ENCODE data around the gene ZNF277. TPM values are rescaled to one million over a fixed set of nuclear protein-coding genes. Genes with fewer than 3 reads are reported as not detected.

Gene ZNF277
- total RNA-seq, 2 experiments from 2014 or later, result 16.8 to 19.2 TPM

- H3K4me1 Mint-ChIP-seq, result no peaks in the 10 kb centered on the region
- no peak overlapping the region for H3K4me3 Mint-ChIP-seq
- H3K27me3 Mint-ChIP-seq, result no peaks in the 10 kb centered on the region
- H3K36me3 Mint-ChIP-seq, result peaks cover 41% of the 10 kb centered on the region
- no peak overlapping the region for H3K27ac Mint-ChIP-seq
- DNase-seq, result no peak
- peaks cover 15% of the 10 kb centered on the region for H3K9me3 Mint-ChIP-seq
Measured at GRCh38 chr7:112346381-112347060, 140.0 kb downstream of the ZNF277 start.

DNA sequence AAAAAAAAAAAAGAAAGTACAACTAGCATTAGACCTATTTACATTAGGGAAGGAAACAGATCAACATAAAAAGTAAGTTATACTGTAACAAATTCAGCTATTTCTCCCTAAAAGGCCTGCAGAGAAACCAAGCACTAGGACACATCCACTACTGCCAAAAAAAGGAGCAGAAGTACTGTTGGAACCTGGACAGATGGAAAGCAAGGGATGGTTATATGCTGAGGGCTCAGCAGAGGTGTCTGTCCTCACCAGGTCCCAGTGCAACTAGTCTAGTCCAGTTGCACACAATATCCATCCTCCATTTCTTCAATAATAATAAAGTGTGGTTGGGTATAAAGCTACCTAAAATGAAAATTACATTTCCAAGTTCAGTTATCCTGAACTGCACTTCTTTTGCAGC, 140.6 kb downstream of the ZNF277 start:
- DNase-seq, result no peak
- Mint-ChIP-seq H3K4me3 (no peak overlapping the region), H3K27ac (no peak overlapping the region), H3K4me1 (no peaks in the 10 kb centered on the region), H3K27me3 (no peaks in the 10 kb centered on the region), H3K36me3 (peaks cover 41% of the 10 kb centered on the region), H3K9me3 (peaks cover 17% of the 10 kb centered on the region)

GRCh38 chr7:112350585-112350984, 144.1 kb downstream of the ZNF277 start:
- Mint-ChIP-seq H3K27ac (no peak overlapping the region), H3K9me3 (peaks cover 15% of the 10 kb centered on the region), H3K4me1 (no peaks in the 10 kb centered on the region), H3K27me3 (peaks cover 4% of the 10 kb centered on the region), H3K4me3 (no peak overlapping the region), H3K36me3 (peaks cover 13% of the 10 kb centered on the region)
- no peak for DNase-seq

DNA sequence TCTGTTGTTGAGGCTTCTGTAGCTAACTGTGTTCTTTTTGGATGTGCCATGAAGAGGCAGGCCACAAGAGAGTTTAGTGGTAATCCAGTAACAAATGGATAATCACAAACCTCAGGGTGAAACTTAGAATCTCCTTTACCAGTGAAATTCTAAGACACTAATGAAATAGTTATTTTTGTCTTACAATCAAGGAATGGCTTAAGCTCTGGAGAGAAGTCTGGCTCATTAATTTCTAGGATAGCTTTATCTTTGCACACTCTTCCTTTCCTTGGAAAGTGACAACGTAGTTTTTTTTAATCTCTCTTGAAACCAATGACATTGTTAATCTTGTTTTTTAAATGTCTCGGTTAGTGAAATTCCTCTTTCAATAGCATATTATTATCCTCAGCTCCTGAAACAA, 150.1 kb downstream of the ZNF277 start:
- no peaks in the 10 kb centered on the region for H3K4me1 Mint-ChIP-seq
- no peaks in the 10 kb centered on the region for H3K36me3 Mint-ChIP-seq
- H3K27me3 Mint-ChIP-seq, result peaks cover 7% of the 10 kb centered on the region
- H3K27ac Mint-ChIP-seq, result no peak overlapping the region
- no peak overlapping the region for H3K4me3 Mint-ChIP-seq
- peaks cover 2% of the 10 kb centered on the region for H3K9me3 Mint-ChIP-seq
- DNase-seq, result no peak

GRCh38 chr7:112357136-112357535, 150.6 kb downstream of the ZNF277 start:
- H3K4me1 Mint-ChIP-seq, result no peaks in the 10 kb centered on the region
- H3K4me3 Mint-ChIP-seq, result no peak overlapping the region
- H3K9me3 Mint-ChIP-seq, result no peaks in the 10 kb centered on the region

GRCh38 chr7:112358513-112358912, 152.0 kb downstream of the ZNF277 start:
- Mint-ChIP-seq H3K36me3 (no peaks in the 10 kb centered on the region), H3K27me3 (peaks cover 3% of the 10 kb centered on the region), H3K9me3 (no peaks in the 10 kb centered on the region), H3K4me1 (no peaks in the 10 kb centered on the region), H3K4me3 (no peak overlapping the region), H3K27ac (no peak overlapping the region)
- DNase-seq, result no peak

More at GRCh38 chr7:112357136-112357535, 150.6 kb downstream of the ZNF277 start:
- Mint-ChIP-seq H3K27me3 (peaks cover 7% of the 10 kb centered on the region), H3K36me3 (no peaks in the 10 kb centered on the region), H3K27ac (no peak overlapping the region)
- no peak for DNase-seq

- Mint-ChIP-seq H3K9me3 (no peaks in the 10 kb centered on the region), H3K27me3 (peaks cover 3% of the 10 kb centered on the region), H3K36me3 (no peaks in the 10 kb centered on the region), H3K4me3 (no peak overlapping the region), H3K4me1 (no peaks in the 10 kb centered on the region), H3K27ac (no peak overlapping the region)
- DNase-seq, result no peak
Measured at GRCh38 chr7:112359086-112359485, 152.6 kb downstream of the ZNF277 start.

DNA sequence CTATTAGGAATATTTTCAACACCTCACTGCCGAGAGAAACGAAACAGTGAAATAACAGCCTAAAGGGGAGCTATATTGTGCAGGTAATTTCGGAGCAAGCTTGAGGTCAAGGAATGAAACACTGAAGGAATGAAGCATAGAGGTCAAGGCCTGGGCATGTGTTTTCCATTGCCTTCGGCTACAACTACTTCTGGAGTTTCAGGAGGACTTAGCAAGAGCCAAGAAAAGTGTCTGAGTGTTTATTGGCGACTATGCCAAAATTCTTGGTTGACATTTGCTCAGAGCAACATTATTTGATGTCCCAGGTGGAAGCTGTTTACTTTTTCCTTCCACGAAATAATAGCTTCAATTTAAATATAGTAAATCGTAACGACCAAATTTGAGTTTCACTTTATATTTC, 154.2 kb downstream of the ZNF277 start:
- no peaks in the 10 kb centered on the region for H3K9me3 Mint-ChIP-seq
- H3K4me3 Mint-ChIP-seq, result no peak overlapping the region
- H3K4me1 Mint-ChIP-seq, result no peaks in the 10 kb centered on the region
- no peak overlapping the region for H3K27ac Mint-ChIP-seq
- peaks cover 3% of the 10 kb centered on the region for H3K27me3 Mint-ChIP-seq
- no peaks in the 10 kb centered on the region for H3K36me3 Mint-ChIP-seq
- DNase-seq, result no peak

- Mint-ChIP-seq H3K4me1 (no peaks in the 10 kb centered on the region), H3K36me3 (no peaks in the 10 kb centered on the region), H3K27me3 (peaks cover 3% of the 10 kb centered on the region), H3K9me3 (no peaks in the 10 kb centered on the region), H3K4me3 (no peak overlapping the region), H3K27ac (no peak overlapping the region)
- DNase-seq, result no peak
Measured at GRCh38 chr7:112361154-112361553, 154.7 kb downstream of the ZNF277 start.

GRCh38 chr7:112362053-112362650, 155.7 kb downstream of the ZNF277 start:
- H3K27me3 Mint-ChIP-seq, result peaks cover 3% of the 10 kb centered on the region
- DNase-seq, result no peak
- H3K27ac Mint-ChIP-seq, result no peak overlapping the region

GRCh38 chr7:112362731-112363131, 156.2 kb downstream of the ZNF277 start:
- H3K9me3 Mint-ChIP-seq, result no peaks in the 10 kb centered on the region
- no peaks in the 10 kb centered on the region for H3K4me1 Mint-ChIP-seq
- no peak overlapping the region for H3K4me3 Mint-ChIP-seq
- no peak overlapping the region for H3K27ac Mint-ChIP-seq
- no peaks in the 10 kb centered on the region for H3K36me3 Mint-ChIP-seq
- H3K27me3 Mint-ChIP-seq, result peaks cover 3% of the 10 kb centered on the region
- DNase-seq, result no peak

More at GRCh38 chr7:112362053-112362650, 155.7 kb downstream of the ZNF277 start:
- Mint-ChIP-seq H3K9me3 (no peaks in the 10 kb centered on the region), H3K4me1 (no peaks in the 10 kb centered on the region), H3K4me3 (no peak overlapping the region), H3K36me3 (no peaks in the 10 kb centered on the region)

GRCh38 chr7:112364388-112364787, 157.9 kb downstream of the ZNF277 start:
- Mint-ChIP-seq H3K4me3 (no peak overlapping the region), H3K9me3 (no peaks in the 10 kb centered on the region), H3K27ac (no peak overlapping the region), H3K4me1 (no peaks in the 10 kb centered on the region), H3K27me3 (no peaks in the 10 kb centered on the region), H3K36me3 (no peaks in the 10 kb centered on the region)
- DNase-seq, result no peak

GRCh38 chr7:112365551-112365950, 159.1 kb downstream of the ZNF277 start:
- H3K4me3 Mint-ChIP-seq, result no peak overlapping the region
- no peaks in the 10 kb centered on the region for H3K36me3 Mint-ChIP-seq
- no peaks in the 10 kb centered on the region for H3K9me3 Mint-ChIP-seq
- H3K27ac Mint-ChIP-seq, result no peak overlapping the region
- no peaks in the 10 kb centered on the region for H3K4me1 Mint-ChIP-seq
- DNase-seq, result no peak
- no peaks in the 10 kb centered on the region for H3K27me3 Mint-ChIP-seq

DNA sequence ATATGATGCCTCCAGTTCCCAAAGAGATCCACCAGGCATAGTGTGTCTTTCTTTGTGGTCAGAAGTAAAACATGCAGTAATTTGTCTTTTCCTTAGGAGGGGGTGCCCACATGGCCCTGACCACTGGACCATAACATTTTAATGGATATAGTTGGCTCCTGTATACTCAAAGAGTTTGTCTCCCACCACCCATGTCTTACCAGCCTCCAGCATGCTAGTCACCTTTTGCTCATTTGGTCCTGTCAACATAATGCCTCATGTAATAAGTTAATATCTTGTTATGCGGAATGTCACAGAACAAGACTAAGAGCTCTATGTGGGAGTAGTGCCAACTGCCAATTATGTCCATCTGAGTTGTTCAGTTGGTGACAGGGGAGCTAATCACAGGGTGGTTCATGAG, 160.4 kb downstream of the ZNF277 start:
- no peaks in the 10 kb centered on the region for H3K27me3 Mint-ChIP-seq
- no peak overlapping the region for H3K4me3 Mint-ChIP-seq
- no peaks in the 10 kb centered on the region for H3K4me1 Mint-ChIP-seq
- H3K9me3 Mint-ChIP-seq, result no peaks in the 10 kb centered on the region
- H3K36me3 Mint-ChIP-seq, result no peaks in the 10 kb centered on the region
- no peak overlapping the region for H3K27ac Mint-ChIP-seq
- no peak for DNase-seq

DNA sequence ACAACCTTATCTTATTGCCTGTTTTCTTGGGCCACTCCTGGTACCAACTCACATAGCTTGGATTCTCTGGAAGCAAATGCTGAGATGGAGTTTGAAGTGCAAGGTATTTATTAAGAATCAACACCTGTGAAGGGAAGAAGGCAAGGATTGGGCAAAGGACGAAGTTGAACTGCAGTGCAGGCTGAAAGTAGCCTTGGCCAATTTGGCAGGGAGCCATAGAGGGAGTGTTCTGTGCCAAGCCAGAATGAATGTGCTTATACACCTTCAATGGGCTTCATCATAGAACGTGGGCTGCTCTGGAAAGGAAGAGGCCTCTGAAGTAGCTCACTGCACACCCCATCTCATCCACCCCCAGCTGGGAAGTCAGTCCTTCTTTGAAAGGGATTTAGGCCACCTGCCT, 163.9 kb downstream of the ZNF277 start:
- no peaks in the 10 kb centered on the region for H3K27me3 Mint-ChIP-seq
- no peak for DNase-seq
- no peak overlapping the region for H3K27ac Mint-ChIP-seq
- H3K4me3 Mint-ChIP-seq, result no peak overlapping the region
- H3K9me3 Mint-ChIP-seq, result no peaks in the 10 kb centered on the region
- no peaks in the 10 kb centered on the region for H3K36me3 Mint-ChIP-seq
- H3K4me1 Mint-ChIP-seq, result no peaks in the 10 kb centered on the region

- Mint-ChIP-seq H3K4me3 (no peak overlapping the region), H3K27me3 (no peaks in the 10 kb centered on the region), H3K4me1 (no peaks in the 10 kb centered on the region), H3K9me3 (no peaks in the 10 kb centered on the region), H3K36me3 (no peaks in the 10 kb centered on the region), H3K27ac (no peak overlapping the region)
- no peak for DNase-seq
Measured at GRCh38 chr7:112371701-112372100, 165.2 kb downstream of the ZNF277 start.
